DMS53 (cell line): ENCODE results near the gene WNT7A.
"Not testable (repeated sequence)": the region's sequence is repeated elsewhere in the genome, so short reads cannot be mapped to it uniquely, and the experiment has no call there.

Experiments
- DNase-seq: peaks from one replicate; lab custom pipeline; 2025; lab: John Stamatoyannopoulos, UW

WNT7A gene

DNA sequence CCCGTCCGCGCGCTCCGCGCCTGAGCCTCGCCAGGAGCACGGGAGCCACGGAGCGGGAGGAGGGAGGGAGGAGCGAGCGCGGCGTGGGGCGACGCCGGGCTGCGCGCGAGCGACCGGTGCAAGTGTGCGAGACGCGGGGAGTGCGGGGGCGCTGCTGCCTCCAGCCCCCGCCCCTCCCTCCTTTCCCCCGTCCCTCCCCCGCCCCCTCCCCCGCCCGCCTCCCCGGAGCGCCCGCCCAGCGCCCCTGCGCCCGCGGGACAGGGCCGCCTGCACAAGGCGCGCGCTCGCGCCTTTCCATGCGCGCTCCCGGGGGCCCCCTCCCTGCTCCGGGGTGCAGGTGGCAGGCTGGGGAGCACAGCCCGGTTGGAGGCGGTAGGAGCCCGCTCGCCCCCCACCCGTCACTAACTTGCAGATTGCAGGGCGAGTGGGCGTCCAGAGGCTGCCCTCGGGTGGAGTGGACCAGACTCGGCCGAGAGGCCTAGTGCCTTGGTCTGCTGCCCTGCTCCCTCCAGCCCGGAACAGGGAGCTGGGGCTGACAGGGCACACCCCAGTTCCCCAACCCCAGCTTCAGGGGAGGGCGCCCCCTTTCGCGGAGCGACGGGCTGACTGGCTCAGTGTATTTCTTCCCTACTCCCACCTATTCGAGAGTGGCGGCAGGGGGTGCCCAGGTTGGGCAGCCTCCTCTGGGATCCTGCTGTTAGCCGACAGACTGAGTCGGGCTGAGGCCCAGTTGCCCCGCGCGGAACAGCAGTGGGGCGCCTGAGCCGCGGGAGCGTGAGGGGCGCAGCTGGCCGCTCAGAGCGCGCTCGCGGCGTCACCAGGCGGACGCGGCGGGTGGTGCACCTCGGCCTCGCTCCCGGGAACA is at the start of gene WNT7A:
TSS of gene WNT7A (minus strand) at position 126 of the 865 bp plus-strand sequence. CDS start 255 bp downstream, outside the sequence.
- DNase-seq, result no peak

- not testable (repeated sequence) for DNase-seq
Observed at GRCh38 chr3:13928741-13929140, 48.9 kb upstream of the WNT7A start.

DNA sequence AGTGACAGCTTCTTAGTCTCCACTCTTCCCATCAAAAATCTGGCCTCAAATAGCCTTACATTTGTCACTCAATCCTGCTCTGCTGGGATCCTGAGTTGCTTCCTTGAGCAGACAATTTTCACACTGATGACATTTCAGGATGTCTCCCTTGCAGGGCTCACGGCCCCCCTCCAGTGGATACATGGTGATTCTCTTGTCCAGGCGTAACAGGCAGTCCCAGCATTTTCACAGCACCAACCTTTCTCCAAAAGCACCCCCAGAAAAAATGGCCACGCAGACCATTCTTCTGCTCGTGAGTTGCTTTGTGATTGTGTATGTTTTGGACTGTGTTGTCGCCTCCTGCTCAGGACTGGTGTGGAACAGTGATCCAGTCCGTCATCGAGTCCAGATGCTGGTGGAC is 47.4 kb upstream of the WNT7A start:
- DNase-seq, result peak; percentile 12

- DNase-seq, result no peak
Observed at GRCh38 chr3:13916375-13916774, 36.5 kb upstream of the WNT7A start.

DNA sequence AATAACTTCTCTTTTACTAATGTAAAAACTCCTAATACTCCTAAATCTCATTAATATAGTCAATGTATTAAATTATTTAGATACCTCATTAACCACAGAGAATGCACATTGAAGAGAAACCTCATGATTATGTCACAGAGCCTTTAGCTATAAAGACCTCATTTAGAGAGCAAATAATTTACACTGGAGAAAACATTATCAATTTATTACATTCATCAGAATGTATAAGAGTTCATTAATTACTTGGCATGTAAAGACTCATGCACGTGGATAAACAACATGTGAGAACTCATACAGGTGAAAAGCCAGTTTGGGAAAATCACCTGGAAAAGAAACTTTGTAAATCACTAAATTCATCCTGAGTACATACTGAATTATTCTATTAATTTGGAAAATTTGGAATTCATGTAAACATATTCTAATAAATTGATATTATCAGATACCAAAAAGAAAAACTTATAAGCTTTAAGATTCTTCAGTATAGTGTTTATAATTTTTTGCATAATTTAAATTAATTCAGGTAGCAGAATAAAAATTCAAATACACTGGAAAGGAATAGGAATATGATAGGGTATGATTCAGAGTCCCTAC is 22.9 kb upstream of the WNT7A start:
- DNase-seq, result no peak

DNA sequence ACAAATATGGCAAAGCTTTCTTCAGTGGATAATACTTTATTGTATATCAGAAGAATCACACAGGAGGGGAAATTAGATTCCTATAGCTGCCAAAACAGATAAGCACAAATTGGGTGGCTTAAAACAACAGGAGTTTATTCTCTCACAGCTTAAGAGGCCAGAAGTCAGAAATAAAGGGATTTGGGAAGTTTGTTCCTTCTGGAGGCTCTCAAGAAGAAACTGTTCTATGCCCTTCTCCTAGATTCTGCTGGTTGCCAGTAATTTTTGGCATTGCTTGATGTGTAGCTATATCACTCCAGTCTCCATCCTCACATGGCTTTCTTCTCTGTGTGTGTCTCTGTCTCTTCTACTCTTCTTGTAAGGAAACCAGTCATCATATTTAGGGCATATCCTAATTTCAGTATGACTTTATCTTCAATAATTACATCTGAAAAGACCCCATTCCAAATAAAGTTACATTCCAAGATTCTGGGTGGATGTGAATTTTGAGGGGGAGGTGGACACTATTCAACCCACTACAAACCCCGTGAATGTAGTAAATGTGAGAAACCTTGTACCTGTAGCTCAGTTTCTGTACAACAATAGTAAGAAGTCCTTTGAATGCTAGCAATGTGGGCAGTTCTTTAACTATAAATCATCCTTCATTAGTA is 22.2 kb upstream of the WNT7A start:
- DNase-seq, result no peak

GRCh38 chr3:13898346-13898745 is 18.5 kb upstream of the WNT7A start:
- no peak for DNase-seq

DNA sequence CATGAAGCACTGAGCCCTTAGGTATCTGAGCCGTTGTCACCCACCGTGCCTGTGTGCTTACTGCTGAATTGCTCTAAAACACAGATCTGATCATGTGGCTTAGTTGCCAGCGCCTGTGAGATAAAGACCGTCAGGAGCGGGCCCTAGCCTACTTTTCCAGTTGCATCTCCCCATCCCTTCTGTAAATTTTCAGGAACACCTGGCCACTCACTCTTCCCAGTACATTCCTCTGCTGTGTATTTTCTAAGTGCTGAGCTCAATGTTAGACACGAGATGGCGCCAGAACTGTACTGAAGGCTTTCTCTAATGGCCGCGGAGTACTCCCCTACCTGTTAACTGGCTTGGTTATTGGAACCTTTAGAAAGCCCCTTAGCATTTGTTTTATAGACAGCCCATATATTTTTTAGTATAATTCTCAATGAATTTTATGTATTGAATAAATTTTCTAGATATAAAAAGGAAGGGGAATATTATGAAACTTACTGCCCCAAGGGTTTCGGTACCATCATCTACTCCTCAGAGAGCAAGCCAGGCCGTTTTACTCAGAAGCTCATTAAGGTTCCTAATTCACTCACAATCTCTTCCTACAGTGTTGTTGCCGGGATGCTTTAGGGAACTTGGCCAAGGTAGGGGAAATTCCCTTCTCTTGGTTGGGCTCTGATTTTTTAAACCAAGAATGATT is 16.7 kb upstream of the WNT7A start:
- DNase-seq, result peak; percentile 62

DNA sequence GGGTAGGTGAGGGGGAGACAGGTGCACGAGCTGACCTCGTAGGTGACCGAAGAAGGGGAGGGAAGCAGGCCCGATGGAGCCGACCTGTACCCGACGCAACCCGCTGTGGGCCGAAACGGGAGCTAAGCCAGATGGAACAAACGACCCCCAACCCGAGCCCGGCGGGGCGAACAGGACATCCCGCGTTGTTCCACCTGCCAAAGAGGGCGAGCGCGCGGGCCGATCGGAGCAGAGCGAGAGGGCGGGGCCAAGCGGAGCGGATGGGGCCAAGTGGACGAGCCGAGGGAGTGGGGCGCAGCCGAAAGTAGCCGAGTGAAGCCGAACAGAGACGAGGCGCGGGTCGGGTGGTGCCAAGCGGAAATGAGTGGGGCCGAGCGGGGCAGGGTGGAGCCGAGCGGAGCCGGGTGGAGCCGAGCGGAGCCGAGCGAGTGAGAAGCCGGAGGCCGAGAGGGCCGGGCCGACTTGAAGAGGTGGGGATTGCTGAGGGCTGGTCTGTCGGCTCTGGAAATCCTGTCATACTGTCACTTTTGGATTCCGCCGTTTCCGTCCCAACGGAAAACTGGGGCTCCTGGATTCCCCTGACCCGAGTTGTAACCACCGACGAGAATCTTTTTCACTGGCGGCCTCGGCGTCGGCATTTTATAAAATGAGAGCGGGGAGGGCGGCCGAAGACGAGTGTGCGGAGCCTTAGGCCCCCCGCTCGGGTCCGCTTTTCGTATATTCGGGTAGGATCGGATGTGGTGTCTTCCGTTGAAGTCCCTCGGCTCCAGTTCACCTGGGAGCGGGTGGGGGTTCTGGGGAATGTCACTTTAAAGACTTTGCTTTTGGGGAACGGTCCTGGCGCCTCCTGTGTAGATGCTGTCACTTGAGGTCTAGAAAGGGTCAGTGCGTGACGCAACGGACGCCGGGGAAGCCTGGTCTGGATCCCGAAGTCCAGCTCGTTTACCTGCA is 15.6 kb upstream of the WNT7A start:
- no peak for DNase-seq

- DNase-seq, result no peak
Observed at GRCh38 chr3:13894807-13895154, 14.9 kb upstream of the WNT7A start.

DNA sequence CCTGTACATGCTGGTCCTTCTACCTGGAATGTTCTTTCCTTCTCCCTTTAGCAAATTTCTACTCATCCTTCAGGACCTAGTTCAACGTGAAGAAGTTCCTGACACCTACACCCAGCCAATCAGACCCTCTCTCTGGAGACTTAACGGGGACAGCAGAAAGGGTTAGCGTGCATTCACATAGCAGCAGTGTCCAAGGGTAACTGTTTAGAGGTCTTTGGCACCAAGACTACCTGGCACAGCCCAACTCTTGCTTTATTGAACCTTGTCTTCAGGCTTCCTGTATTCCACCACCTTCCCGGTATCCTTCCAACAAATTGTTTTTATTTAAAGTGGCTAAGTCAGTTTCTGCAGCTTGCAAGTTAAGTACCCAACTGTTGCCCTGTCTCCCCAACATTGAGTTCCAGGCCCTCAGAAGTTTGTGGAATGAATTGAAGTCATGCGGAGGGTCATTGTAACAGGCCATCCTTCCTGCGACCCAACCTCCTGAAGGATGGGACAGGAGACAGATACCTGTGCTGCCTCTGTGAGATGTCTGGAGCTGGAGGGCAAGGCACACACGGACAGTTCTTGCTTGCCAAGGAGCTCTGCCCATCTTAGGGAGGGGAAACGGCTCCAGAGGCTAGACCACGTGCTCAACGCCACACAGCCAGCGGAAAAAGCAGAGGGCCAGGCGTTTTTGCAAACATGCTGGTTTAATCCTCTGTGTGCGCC is 14.4 kb upstream of the WNT7A start:
- no peak for DNase-seq

GRCh38 chr3:13892304-13892703 is 12.4 kb upstream of the WNT7A start:
- no peak for DNase-seq

- no peak for DNase-seq
Observed at GRCh38 chr3:13891492-13892073, 11.7 kb upstream of the WNT7A start.

DNA sequence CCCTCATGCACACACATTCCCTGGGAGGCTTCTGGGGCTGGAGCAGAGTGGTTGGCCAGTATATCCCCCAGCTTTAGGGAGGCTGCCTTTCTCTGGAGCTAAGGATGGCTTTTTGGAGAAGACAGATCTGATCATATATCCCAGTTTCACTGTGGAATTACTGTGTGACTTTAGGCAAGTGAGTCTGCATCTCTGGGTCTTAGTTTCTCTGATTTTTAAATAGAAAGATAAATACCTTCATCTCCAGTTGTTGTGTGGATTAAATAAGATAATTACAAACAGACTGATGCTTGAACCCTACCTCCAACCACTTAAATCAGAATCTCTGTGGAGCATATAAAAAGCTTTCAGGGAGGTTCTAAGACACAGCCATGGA is 11.1 kb upstream of the WNT7A start:
- DNase-seq, result no peak

DNA sequence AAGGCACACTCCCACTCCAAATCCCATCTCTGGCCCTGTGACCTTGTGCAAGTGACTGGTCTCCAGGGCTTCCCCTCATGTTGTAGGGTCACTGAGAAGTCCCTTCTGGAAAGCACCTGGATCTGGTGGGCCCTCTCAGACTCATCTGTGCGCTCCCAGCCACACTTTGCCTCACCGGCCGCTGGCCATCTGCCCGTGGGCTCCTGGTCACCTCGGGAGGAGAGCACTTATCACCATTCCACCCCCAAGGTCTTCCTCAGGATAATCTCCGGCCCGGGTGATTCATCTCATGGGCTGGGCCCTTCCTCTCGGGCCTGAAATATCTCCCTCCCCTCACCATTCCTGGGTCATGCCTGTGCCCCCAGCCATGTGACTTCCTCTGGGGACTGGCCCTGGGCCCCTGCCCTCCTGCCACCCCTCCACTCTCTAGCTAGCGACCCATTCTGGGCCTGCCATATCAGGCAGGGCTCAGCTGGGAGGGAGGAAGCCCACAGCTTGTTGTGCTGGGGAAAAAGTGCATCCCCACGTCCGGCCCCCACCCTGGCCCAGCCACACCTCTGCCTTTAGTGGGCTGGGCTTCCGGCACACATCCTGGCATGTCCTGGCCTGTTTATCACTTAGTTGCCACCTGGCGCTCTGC is 10.6 kb upstream of the WNT7A start:
- DNase-seq, result no peak

DNA sequence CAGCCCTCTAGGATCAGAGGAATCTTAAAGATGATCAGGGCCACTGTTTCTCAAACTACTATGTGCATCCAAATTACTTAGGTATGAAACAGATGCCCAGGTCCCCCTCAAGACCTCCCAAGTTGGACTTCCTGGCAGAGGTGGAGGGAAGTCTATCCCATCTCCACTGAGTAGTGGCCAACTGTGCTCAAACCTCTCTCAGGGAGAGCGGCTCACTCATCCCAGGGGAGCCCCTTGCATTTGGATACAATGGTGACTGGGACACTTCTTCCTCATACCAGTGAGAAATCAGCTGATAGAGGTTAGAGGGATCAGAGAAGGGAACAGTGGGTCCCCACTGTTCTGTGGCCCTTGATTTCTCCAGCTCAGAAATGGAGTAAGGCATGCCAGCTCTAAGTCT is 8.7 kb upstream of the WNT7A start:
- DNase-seq, result no peak

- DNase-seq, result no peak
Observed at GRCh38 chr3:13887495-13888300, 7.8 kb upstream of the WNT7A start.

GRCh38 chr3:13886593-13887129 is 6.8 kb upstream of the WNT7A start:
- DNase-seq, result no peak

- DNase-seq, result no peak
Observed at GRCh38 chr3:13885704-13886010, 5.8 kb upstream of the WNT7A start.
